GM19239 (cell line): ENCODE data around the gene C1orf105.
"Not testable (repeated sequence)": the region's sequence is repeated elsewhere in the genome, so short reads cannot be mapped to it uniquely, and the experiment has no call there.

Source experiments
- DNase-seq: peaks from one replicate; pipeline ENCODE4 v3.0.0; 2011; ENCODE audit warnings: low spot score; ENCODE audit not compliant: insufficient read length
- FAIRE-seq: peaks from 2 replicates; lab custom pipeline; 2011; peaks lifted over from hg19 to GRCh38; lab: Jason Lieb, UNC

Gene C1orf105

DNA sequence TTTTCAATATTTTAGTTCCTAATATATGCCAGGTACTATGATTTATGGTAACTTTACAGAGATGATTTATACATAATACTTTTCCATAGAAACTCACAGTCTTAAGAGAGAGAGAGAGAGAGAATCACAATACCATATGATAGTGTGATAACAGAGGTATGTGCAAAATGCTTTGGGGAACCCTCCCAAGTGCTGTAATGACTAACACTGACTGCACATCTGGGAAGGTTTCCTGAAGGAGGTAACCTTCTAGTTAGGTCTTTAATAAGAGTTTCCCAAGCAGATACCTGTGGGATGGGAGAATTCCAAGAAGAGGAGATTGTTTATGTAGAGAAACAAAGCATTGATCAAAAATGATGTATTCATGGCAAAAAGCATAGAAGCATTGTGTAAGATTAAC lies 58.0 kb downstream of the C1orf105 start:
- no peak for FAIRE-seq

DNA sequence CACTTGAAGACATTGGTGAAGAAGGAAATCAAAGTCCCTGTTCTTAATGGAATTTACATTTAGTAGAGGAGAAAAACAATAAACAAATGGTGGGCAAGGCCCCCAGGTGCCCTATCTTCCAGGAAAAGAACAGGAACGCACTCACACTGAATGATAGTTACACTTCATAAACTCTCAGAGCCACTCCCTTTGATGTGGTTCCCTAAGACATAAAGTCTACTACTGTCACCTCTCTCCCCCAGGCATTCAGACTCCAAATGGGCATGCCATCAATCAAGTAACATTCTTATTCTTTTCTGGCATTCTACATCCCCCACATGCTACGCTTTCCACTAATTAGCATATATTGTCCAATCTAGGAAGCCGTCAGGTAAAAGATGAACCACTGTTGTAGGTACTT lies 59.9 kb downstream of the C1orf105 start:
- no peak for FAIRE-seq
- no peak for DNase-seq

More for the DNA sequence above, 58.0 kb downstream of the C1orf105 start:
- no peak for DNase-seq

DNA sequence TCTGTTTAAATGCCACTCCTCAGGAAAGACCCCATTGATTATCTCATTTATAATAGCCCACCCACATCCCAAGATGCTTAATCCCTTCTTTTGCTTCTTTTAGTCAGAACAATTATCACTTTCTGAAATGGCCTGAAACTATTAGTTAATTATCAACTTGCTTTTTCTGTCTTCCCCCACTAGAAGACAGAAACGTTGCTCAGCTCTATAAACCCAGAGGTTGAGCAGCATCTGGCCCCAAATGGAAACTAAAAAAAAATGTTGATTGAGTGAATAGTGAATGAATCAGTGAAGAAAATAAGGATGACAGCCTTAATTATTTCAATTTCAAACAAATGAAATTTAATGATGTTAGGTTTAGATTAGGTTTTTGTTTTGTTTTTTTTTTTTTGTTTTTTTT lies 61.6 kb downstream of the C1orf105 start:
- DNase-seq = no peak
- FAIRE-seq = no peak

DNA sequence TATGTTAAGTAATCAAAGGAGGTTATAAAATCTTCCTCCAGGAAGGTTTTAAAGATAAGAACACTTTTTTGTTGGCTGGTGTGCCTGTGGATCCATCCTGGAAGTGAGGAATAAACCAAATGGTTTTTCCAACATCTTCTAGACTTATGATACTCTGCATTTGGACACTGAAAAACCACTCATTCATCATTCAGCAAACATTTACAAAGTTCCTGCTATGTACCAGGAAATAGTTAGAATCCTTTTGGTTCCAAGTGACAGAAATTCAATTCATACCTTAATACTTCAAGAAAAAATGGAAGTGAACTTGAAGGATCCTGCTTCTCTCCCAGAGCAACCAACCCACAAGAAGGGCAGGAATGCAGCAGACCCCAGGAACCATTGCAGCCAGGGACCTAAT lies 63.0 kb downstream of the C1orf105 start:
- DNase-seq = no peak

DNA sequence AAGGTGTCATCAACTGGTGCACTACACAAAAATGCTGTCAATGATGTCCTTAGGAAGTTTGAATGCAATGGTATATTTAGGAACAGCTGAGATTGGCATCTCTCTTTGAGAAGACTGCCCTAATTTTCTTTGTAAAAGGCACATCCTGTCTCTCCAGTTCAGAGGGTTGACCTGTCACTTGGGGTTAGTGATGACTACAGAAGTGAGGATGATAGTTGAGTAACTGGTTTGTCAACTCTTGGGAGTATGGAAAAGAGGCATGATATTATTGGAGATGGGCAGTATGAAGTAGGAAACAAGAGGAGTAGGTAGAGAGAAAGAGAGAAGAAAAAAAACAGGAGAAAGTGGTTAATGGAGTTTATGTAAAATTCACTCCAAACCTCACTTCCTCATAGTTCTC lies 63.8 kb downstream of the C1orf105 start:
- FAIRE-seq = no peak
- no peak for DNase-seq

More for the DNA sequence above, 63.0 kb downstream of the C1orf105 start:
- no peak for FAIRE-seq

DNA sequence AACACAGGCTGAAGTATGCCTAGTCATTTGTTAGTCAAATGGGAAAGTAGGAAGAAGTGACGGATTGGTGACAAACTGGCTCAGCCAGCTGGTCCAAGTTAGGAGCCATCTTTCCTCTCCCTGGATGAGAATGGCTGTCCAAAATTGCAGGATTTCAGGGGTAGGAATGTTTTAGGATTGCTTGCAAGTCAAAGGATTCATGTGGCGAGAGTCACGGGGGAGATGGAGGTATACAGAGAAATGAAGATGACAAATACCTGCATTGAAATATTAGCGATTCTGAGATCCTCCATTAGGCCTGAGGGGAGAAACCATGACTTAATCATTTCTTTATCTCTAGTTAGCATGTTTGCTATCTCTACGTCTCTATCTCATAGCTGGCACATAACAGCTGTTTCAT lies 65.1 kb downstream of the C1orf105 start:
- FAIRE-seq (no peak), DNase-seq (no peak)

DNA sequence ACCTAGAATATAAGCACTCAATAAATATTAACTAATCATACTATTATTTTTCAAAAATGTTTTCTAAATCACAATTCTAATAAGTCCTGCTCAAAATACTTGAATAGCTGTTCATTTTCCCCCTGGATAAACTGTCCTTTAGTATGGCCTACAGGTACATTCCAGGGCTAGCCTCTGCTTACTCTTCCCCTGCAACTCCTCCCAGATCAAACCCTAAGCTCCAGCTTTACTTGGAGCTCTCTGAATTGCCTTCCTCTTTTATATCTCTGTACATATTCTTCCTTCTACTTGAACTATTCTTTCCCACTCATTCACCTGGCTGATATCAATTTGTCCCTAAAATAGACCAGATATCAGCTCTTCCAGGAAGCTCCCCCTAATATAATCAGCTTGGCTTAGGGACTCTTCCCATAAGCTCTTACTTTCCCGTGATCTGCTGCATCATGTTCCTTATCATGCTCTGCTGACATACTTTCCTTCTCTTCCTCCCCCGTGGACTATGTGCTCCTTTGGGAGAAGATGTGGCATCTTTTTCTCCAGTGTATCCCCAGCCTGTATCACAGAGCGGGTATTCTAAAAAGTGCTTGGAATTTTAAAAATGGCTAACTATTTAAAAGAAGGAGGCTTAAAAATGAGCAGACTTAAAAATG lies 66.4 kb downstream of the C1orf105 start:
- DNase-seq (no peak), FAIRE-seq (no peak)

DNA sequence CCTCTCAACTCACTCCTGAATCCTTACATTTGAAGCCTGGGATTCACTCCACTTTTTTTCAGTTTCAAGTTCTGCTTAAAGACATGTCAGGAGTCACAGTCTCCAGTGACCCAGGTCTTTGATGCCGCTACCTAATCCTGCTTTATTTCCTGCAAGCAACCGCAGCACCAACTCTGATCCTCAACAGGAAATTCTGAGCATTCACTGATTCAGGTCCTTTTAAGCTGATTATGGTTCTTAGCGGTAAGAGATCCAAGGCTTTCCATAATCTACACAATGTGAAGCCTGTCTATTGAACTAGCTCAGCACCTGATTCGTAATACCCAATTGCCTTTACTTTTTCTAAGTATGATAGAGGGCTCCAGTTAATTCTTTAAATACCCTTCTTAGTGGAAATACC lies 67.1 kb downstream of the C1orf105 start:
- FAIRE-seq (no peak), DNase-seq (no peak)

DNA sequence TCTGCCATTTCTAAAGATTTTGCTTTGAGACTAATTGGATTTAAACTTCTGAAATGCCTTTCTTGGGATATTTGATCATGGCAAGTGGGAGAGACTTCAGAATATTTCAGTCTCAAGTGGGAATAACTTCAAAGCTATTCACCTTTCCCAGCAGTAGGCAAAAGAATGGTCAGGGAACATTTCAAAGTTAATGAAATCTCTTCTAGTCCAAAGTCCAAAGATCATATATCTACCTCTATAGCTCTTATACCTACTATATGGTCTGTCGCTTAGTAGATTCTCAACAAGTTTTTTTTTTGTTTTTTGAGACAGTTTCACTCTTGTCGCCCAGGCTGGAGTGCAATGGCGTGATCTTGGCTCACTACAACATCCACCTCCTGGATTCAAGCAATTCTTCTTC lies 67.9 kb downstream of the C1orf105 start:
- no peak for FAIRE-seq

DNA sequence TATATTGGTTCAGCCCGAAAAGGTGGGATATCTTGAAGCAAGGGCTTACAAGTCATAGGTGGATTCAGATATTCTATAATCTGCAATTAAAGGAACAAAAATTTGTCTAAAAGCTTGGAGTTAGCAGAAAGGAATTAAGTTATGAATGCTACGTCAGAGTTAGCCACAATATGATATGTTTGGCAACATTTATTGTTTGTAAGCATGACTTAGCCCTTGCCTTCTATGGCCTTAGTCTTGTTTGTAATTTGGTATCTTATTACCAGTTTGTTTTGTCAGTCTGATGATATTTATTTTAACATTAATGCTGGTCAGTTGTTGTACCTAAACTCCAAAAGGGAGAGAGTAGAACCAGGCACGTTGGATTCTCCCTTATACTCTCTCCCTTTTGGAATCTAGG lies 69.4 kb downstream of the C1orf105 start:
- no peak for FAIRE-seq

More for the DNA sequence above, 67.9 kb downstream of the C1orf105 start:
- DNase-seq = no peak

DNA sequence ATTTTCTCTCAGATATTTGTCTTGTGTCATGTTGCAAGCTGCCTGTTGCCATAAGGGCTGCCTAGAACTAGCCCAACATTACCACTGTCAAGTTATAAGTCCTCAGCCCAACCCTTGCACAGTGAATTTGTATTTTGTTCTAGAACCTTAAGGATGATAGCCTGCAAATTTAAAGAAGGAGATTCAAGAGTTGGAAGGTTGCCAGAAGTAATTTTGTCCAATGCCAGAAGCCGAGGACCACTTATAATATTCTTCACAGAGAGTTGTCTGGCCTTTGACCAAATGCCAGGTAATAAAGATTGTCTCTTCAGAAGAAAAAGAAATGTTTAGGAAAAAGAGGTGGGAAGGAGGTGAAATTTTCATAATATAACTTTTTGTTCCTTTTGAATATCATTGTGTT lies 71.9 kb downstream of the C1orf105 start:
- no peak for DNase-seq
- no peak for FAIRE-seq

More for the DNA sequence above, 69.4 kb downstream of the C1orf105 start:
- DNase-seq = no peak

DNA sequence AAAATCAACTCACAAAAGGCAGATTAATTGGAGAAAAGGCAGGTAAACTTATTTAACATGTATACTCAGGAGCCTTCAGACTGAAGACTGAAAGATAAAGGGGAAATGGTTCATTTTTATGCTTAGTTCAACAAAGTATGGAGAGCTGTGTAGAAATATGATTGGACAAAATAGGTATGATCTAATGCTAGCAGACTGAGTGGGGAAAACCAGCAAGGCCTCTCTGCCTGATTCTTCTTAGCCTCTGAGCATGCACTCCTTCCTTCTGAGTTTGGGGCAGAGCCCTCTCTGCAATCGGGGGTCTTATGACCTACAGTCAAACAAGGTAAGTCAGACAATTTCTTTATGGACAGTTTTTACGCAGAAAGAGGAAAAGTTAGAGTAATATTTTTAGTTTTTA lies 73.7 kb downstream of the C1orf105 start:
- FAIRE-seq (no peak), DNase-seq (no peak)

DNA sequence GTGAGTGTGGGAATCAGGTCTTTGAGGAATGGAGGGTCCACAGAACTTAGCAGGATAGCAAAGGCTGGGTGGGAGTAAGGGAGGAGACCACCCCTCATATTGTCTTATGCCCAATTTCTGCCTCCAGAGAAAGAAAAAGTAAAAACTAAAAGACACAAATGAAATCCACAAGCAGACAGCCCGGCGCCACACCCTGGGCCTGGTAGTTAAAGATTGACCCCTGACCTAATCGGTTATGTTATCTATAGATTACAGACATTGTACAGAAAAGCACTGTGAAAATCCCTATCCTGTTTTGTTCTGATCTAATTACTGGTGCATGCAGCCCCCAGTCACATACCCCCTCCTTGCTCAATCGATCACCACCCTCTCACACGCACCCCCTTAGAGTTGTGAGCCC lies 75.6 kb downstream of the C1orf105 start:
- DNase-seq, FAIRE-seq: not testable (repeated sequence)

DNA sequence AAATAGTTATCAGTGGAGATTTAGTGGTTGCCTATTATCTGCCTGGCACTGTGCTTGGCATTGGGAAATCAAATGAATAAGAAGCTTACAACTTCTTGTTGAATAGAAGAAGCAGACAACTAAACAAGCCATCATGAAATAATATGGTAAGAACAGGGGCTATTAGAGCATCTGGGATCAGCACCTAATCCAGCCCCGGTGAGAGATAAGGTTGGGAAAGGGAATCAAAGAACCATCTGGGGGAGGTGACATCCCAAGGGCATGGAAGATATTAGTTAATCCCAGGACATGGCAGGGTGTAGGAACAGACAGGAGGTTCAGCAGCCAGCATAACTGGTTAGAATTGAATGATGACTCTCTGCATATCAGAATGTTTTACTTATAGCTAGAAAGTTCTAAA lies 76.2 kb downstream of the C1orf105 start:
- no peak for FAIRE-seq
- no peak for DNase-seq

DNA sequence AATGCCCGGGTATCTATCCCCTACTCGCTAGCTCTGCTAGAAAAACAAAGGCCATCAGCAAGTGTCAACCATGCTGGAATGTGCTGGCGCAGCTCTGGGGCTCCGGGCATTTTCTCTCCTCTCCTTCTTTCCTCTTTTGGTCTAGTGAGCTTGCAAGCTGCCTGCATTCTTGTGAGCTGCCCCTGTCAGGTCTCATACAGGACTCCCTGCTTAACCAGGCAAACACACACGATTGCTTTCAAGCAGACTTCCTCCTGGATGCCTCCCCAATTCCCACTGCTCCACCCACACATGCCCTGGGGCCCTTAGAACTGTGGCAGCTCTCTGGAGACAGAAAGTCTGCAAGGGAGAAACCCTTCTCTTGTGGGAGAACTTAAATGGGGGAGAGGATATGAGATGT lies 76.7 kb downstream of the C1orf105 start:
- DNase-seq (no peak), FAIRE-seq (no peak)

DNA sequence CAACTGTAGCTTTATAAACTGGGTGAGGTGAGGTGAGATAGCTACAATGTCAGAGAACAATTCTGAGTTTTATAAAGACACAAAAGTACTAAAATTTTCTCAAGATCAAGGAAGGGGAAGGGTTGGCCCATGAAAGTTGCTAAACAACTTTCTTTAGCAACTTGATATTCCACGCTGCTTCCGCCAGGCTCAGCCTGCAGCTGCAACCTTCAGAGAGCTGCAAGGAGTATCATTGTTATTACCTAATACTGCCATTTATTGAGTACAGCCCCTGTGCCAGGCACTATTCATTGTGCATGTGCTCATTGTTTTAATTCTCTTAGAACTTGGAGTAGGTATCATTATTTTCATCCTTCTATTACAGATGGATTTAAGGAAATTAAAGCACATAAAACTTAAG lies 78.4 kb downstream of the C1orf105 start:
- no peak for DNase-seq
- FAIRE-seq = no peak

DNA sequence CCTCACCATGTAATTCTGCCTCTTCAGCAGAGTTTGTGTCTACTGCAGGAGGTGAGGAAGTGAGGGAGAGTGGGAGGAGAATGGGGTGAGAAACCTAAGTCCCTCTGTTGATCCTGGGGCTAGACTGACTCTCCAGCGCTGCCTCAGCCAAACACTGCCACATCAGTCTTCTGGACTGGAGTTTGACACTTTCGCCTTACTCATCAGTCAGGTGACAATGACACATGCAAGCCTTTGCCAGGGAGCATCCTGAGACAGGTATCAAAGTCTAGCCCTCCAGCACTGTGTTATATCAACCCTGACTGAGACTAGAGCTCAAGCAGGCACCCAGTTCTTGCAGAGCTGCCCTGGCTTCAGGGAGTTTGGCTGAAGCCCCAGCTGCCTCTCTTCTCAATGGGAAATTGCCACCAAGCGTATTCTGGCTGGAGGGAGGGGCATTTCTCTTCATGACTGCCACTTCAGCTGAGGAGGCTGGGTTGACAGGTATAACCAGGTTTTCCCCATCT lies 79.2 kb downstream of the C1orf105 start:
- DNase-seq (no peak), FAIRE-seq (no peak)

DNA sequence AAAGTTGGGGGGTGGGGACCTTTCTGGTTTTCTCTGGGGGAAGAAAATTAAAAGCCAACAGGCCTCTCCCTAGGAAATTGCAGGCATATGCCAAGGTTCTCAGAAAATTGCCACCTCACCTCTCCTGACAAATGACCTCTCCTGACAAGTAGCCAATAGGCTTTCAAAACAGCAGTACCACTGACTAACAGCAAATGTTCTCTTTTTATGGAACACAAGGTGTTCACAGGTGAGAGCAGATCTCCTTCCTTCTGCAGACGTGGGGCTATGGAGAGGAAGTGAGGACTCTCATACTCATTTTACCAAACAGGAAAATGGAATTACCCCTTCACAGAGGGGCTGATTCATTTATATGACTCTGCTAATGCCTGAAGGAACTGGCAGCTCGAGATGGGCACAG lies 79.7 kb downstream of the C1orf105 start:
- no peak for FAIRE-seq
- no peak for DNase-seq

DNA sequence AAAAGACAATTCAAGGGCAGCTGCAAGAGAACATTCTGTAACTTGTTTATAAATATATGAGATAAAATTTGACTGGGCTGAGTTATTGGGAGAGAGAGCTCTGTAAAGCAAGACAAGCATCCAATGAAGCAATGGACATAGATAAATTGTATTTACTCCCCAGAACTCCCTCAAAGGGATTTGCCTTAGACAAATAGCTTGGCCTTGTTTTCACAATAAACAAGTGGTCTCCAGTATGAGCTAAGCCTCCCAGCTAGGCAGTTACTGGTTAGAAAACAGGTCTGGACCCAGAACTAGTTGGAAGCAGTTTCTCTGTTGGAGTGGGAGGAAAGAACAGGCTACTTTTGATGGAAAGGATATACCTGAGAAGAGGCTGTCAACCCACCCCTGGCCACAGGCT lies 87.3 kb downstream of the C1orf105 start:
- DNase-seq = no peak
- no peak for FAIRE-seq

DNA sequence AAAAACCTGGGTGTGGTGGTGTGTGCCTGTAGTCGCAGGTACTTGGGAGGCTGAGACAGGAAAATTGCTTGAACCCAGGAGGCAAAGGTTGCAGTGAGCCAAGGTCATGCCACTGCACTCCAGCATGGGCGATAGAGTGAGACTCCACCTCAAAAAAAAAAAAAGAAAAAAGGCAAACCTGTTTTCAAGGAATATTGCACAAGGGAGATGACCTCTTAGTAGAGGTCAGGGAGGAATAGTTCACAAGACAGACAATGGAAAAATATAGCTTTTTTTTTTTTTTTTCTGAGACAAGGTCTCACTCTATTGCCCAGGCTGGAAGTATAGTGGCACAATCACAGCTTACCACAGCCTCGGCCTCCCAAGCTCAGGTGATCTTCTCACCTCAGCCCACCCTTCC lies 90.0 kb downstream of the C1orf105 start:
- no peak for FAIRE-seq
- no peak for DNase-seq

DNA sequence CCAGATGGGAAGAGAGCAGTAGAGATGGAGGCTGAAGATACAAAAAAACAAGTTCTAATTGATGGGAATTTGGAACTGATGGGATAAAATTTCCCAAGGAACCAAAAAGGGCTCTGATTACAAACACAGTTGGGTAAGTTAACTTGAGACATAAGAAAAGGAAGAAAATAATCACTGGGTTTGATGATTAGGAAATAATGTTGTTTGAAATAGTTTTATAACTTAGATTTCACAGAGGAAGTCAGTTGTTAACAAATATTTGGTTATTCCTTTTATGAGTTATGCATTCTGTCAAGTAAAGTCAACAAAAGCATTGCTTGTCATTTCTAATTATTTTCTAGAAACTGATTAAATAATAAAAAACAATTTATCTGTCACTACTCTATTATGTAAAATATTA lies 92.1 kb downstream of the C1orf105 start:
- FAIRE-seq = no peak

DNA sequence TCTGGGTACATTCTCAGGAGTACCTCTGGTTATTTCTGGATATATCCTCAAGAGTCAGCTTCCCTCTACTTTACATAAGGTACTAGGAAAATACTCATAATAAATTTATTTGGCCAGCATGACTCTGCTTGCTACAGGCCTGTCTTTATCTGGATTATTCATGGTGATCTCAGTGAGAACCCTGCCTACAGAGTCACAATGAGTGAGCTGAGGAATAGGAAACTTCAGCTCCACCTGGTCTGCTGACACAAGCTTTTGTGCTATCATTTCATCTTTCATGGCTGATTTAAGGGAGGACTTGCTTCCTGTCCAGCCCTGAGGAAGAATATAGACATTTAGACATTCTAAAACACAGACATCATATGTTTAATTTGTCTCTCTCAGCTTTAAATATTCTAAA lies 93.0 kb downstream of the C1orf105 start:
- DNase-seq (no peak), FAIRE-seq (no peak)

More for the DNA sequence above, 92.1 kb downstream of the C1orf105 start:
- DNase-seq = no peak
